ENCODE results near the gene PROM2. TPM values are rescaled to one million over a fixed set of nuclear protein-coding genes. Genes with fewer than 3 reads are reported as not detected.

The PROM2 gene
- polyA plus RNA-seq, 2 donors, result 56.0 to 82.4 TPM

GRCh38 chr2:95332036-95332435, 57.8 kb downstream of the PROM2 start:
- H3K36me3 ChIP-seq (ENCODE audit: control insufficient read depth in 2 of 2, insufficient read depth in 2 of 2, low read length in 1 of 2), result no peaks in the 10 kb centered on the region
- WGBS, 2 donors, result 92 to 93% methylated on average over 8 of the region's 8 CpGs
- no peaks in the 10 kb centered on the region for H3K27me3 ChIP-seq (ENCODE audit: control insufficient read depth in 1 of 2, insufficient read depth in 2 of 2, low read length in 2 of 2)
- H3K4me3 ChIP-seq (ENCODE audit: low read depth in 1 of 2, low read length in 2 of 2), result no peak overlapping the region
- H3K9me3 ChIP-seq (ENCODE audit: control insufficient read depth in 2 of 2, insufficient read depth in 1 of 2, low read depth in 1 of 2, low read length in 1 of 2), result no peaks in the 10 kb centered on the region
- peaks cover 2 to 7% of the 10 kb centered on the region in 2 donors for H3K4me1 ChIP-seq (ENCODE audit: control insufficient read depth in 2 of 2, insufficient read depth in 2 of 2, low read length in 1 of 2)
- no peak overlapping the region for H3K27ac ChIP-seq (ENCODE audit: low read depth in 2 of 2, low read length in 1 of 2)

- Histone ChIP-seq H3K4me3 (ENCODE audit: low read depth in 1 of 2, low read length in 2 of 2) (no peak overlapping the region), H3K27me3 (ENCODE audit: control insufficient read depth in 1 of 2, insufficient read depth in 2 of 2, low read length in 2 of 2) (no peaks in the 10 kb centered on the region)
- 83 to 85% methylated on average over 7 of the region's 7 CpGs for WGBS, 2 donors
Observed at GRCh38 chr2:95333056-95333455, 58.8 kb downstream of the PROM2 start.

GRCh38 chr2:95333888-95334338, 59.7 kb downstream of the PROM2 start:
- H3K36me3 ChIP-seq (ENCODE audit: control insufficient read depth in 2 of 2, insufficient read depth in 2 of 2, low read length in 1 of 2), result no peaks in the 10 kb centered on the region
- no peaks in the 10 kb centered on the region for H3K9me3 ChIP-seq (ENCODE audit: control insufficient read depth in 2 of 2, insufficient read depth in 1 of 2, low read depth in 1 of 2, low read length in 1 of 2)
- peaks cover 0 to 7% of the 10 kb centered on the region in 2 donors for H3K4me1 ChIP-seq (ENCODE audit: control insufficient read depth in 2 of 2, insufficient read depth in 2 of 2, low read length in 1 of 2)
- WGBS, 2 donors, result 35 to 39% methylated on average over 11 of the region's 11 CpGs
- no peak overlapping the region for H3K27ac ChIP-seq (ENCODE audit: low read depth in 2 of 2, low read length in 1 of 2)
- H3K4me3 ChIP-seq (ENCODE audit: low read depth in 1 of 2, low read length in 2 of 2), result no peak overlapping the region
- no peaks in the 10 kb centered on the region for H3K27me3 ChIP-seq (ENCODE audit: control insufficient read depth in 1 of 2, insufficient read depth in 2 of 2, low read length in 2 of 2)

More at GRCh38 chr2:95333056-95333455, 58.8 kb downstream of the PROM2 start:
- Histone ChIP-seq H3K4me1 (ENCODE audit: control insufficient read depth in 2 of 2, insufficient read depth in 2 of 2, low read length in 1 of 2) (peaks cover 2 to 7% of the 10 kb centered on the region in 2 donors), H3K9me3 (ENCODE audit: control insufficient read depth in 2 of 2, insufficient read depth in 1 of 2, low read depth in 1 of 2, low read length in 1 of 2) (no peaks in the 10 kb centered on the region), H3K27ac (ENCODE audit: low read depth in 2 of 2, low read length in 1 of 2) (no peak overlapping the region), H3K36me3 (ENCODE audit: control insufficient read depth in 2 of 2, insufficient read depth in 2 of 2, low read length in 1 of 2) (no peaks in the 10 kb centered on the region)

GRCh38 chr2:95334916-95335641, 60.8 kb downstream of the PROM2 start:
- H3K36me3 ChIP-seq (ENCODE audit: control insufficient read depth in 2 of 2, insufficient read depth in 2 of 2, low read length in 1 of 2), result no peaks in the 10 kb centered on the region
- no peak overlapping the region for H3K27ac ChIP-seq (ENCODE audit: low read depth in 2 of 2, low read length in 1 of 2)
- peaks cover 0 to 7% of the 10 kb centered on the region in 2 donors for H3K4me1 ChIP-seq (ENCODE audit: control insufficient read depth in 2 of 2, insufficient read depth in 2 of 2, low read length in 1 of 2)
- no peaks in the 10 kb centered on the region for H3K9me3 ChIP-seq (ENCODE audit: control insufficient read depth in 2 of 2, insufficient read depth in 1 of 2, low read depth in 1 of 2, low read length in 1 of 2)
- H3K27me3 ChIP-seq (ENCODE audit: control insufficient read depth in 1 of 2, insufficient read depth in 2 of 2, low read length in 2 of 2), result no peaks in the 10 kb centered on the region
- H3K4me3 ChIP-seq (ENCODE audit: low read depth in 1 of 2, low read length in 2 of 2), result no peak overlapping the region
- WGBS, 2 donors, result 95 to 96% methylated on average over 1 of the region's 1 CpG

- Histone ChIP-seq H3K27me3 (ENCODE audit: control insufficient read depth in 1 of 2, insufficient read depth in 2 of 2, low read length in 2 of 2) (peaks cover 0 to 7% of the 10 kb centered on the region in 2 donors), H3K4me3 (ENCODE audit: low read depth in 1 of 2, low read length in 2 of 2) (no peak overlapping the region), H3K9me3 (ENCODE audit: control insufficient read depth in 2 of 2, insufficient read depth in 1 of 2, low read depth in 1 of 2, low read length in 1 of 2) (no peaks in the 10 kb centered on the region), H3K27ac (ENCODE audit: low read depth in 2 of 2, low read length in 1 of 2) (no peak overlapping the region), H3K36me3 (ENCODE audit: control insufficient read depth in 2 of 2, insufficient read depth in 2 of 2, low read length in 1 of 2) (no peaks in the 10 kb centered on the region), H3K4me1 (ENCODE audit: control insufficient read depth in 2 of 2, insufficient read depth in 2 of 2, low read length in 1 of 2) (peaks cover 0 to 3% of the 10 kb centered on the region in 2 donors)
- 55% methylated on average over 2 of the region's 2 CpGs for WGBS, 2 donors
Observed at GRCh38 chr2:95336406-95336805, 62.2 kb downstream of the PROM2 start.

- no peak overlapping the region for H3K4me3 ChIP-seq (ENCODE audit: low read depth in 1 of 2, low read length in 2 of 2)
- no peaks in the 10 kb centered on the region for H3K9me3 ChIP-seq (ENCODE audit: control insufficient read depth in 2 of 2, insufficient read depth in 1 of 2, low read depth in 1 of 2, low read length in 1 of 2)
- no peak overlapping the region for H3K27ac ChIP-seq (ENCODE audit: low read depth in 2 of 2, low read length in 1 of 2)
- WGBS, 2 donors, result 78 to 84% methylated on average over 7 of the region's 7 CpGs
- peaks cover 0 to 3% of the 10 kb centered on the region in 2 donors for H3K4me1 ChIP-seq (ENCODE audit: control insufficient read depth in 2 of 2, insufficient read depth in 2 of 2, low read length in 1 of 2)
- H3K36me3 ChIP-seq (ENCODE audit: control insufficient read depth in 2 of 2, insufficient read depth in 2 of 2, low read length in 1 of 2), result no peaks in the 10 kb centered on the region
- peaks cover 0 to 7% of the 10 kb centered on the region in 2 donors for H3K27me3 ChIP-seq (ENCODE audit: control insufficient read depth in 1 of 2, insufficient read depth in 2 of 2, low read length in 2 of 2)
Observed at GRCh38 chr2:95337829-95338228, 63.6 kb downstream of the PROM2 start.

Other genes starting within 250 kb of the PROM2 start
- 1,000 to 10,000 TPM; 1,481 to 3,581 TPM for gene MAL, start 248.7 kb upstream of the PROM2 start, polyA plus RNA-seq
- gene MRPS5, start 152.6 kb upstream of the PROM2 start, polyA plus RNA-seq, result 10 to 100 TPM; 46.5 to 52.9 TPM
- gene ZNF514, start 114.6 kb upstream of the PROM2 start, polyA plus RNA-seq, result 10 to 100 TPM in 1 of 2 donors, 1 to 10 TPM in 1; 4.4 to 11.6 TPM
- gene ZNF2, start 108.6 kb upstream of the PROM2 start, polyA plus RNA-seq, result 1 to 10 TPM in 1 of 2 donors, under 1 TPM in 1; 0.90 to 1.2 TPM
- under 1 TPM; 0.20 to 0.35 TPM for gene ZNF892, start 66.9 kb upstream of the PROM2 start, polyA plus RNA-seq
- gene KCNIP3, start 22.9 kb downstream of the PROM2 start, polyA plus RNA-seq, result 1 to 10 TPM; 2.0 to 2.2 TPM
- gene FAHD2A, start 128.3 kb downstream of the PROM2 start, polyA plus RNA-seq, result 10 to 100 TPM in 1 of 2 donors, 1 to 10 TPM in 1; 9.3 to 11.9 TPM
- under 1 TPM in 1 of 2 donors, not detected in 1; 0.01 TPM for gene TRIM43B, start 210.3 kb downstream of the PROM2 start, polyA plus RNA-seq